Transverse colon (tissue), 4 donors: ENCODE results near the gene AGAP1.

ENCODE experiments used
- EP300 ChIP-seq: sonication (generic); formaldehyde crosslinking; IDR thresholded peaks from one replicate; pipeline ENCODE4 v1.6.1; 2017; ENCODE audit warnings: antibody characterized with exemption, low read depth
- POLR2A ChIP-seq: fragments of 450-650 bp; IDR thresholded peaks from one replicate; pipeline ENCODE4 v1.6.1; 2016; ENCODE audit warnings: antibody characterized with exemption, mild to moderate bottlenecking, moderate library complexity
- POLR2AphosphoS5 ChIP-seq, 3 donors: sonication (generic); formaldehyde crosslinking; IDR thresholded peaks; one replicate each; pipeline ENCODE4 v1.6.1; 2016; ENCODE audit warnings: antibody characterized with exemption in 3 of 3
- TF ChIP-seq, protein P1 (sequence below), 5 experiments: fragments of 200-600 bp in 3 of 5; fragments of 450-650 bp in 2 of 5; sonication (generic) in 3 of 5; IDR thresholded peaks; 1 replicate in 2 of 5; 2 replicates in 3 of 5; pipeline ENCODE4 v1.5.1; 2016 to 2017; ENCODE audit warnings: antibody characterized with exemption in 5 of 5, inconsistent platforms in 3 of 5, mild to moderate bottlenecking in 2 of 5, moderate library complexity in 1 of 5

DNA sequence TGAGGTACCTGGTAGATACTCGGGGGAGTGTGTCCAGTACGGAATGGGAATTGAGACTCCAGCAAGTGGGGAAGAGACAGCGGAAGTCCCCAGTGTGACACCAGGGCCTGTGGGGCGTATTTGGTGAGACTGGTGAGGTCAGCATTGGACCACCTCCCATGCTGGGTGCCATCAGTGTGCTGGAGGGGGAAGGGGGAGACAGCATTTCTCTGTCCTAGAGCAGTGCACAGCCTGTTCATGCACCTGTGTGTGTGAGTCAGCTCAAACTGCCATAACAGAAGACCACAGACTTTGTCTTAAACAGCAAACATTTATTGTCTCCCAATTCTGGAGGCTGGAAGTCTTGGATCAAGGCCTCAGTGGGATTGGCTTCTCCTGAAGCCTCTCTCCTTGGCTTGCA, 372.5 kb downstream of the AGAP1 start:
- TF ChIP-seq, protein P1, sequence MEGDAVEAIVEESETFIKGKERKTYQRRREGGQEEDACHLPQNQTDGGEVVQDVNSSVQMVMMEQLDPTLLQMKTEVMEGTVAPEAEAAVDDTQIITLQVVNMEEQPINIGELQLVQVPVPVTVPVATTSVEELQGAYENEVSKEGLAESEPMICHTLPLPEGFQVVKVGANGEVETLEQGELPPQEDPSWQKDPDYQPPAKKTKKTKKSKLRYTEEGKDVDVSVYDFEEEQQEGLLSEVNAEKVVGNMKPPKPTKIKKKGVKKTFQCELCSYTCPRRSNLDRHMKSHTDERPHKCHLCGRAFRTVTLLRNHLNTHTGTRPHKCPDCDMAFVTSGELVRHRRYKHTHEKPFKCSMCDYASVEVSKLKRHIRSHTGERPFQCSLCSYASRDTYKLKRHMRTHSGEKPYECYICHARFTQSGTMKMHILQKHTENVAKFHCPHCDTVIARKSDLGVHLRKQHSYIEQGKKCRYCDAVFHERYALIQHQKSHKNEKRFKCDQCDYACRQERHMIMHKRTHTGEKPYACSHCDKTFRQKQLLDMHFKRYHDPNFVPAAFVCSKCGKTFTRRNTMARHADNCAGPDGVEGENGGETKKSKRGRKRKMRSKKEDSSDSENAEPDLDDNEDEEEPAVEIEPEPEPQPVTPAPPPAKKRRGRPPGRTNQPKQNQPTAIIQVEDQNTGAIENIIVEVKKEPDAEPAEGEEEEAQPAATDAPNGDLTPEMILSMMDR (IDR thresholded peaks at IDR 0.05): no peak
- TF ChIP-seq POLR2AphosphoS5 (IDR thresholded peaks at IDR 0.05) (no peak), POLR2A (no peak), EP300 (no peak)
